SKM-1 (cell line): ENCODE results near the gene OGDH.
"Not testable (repeated sequence)": the region's sequence is repeated elsewhere in the genome, so short reads cannot be mapped to it uniquely, and the experiment has no call there.

Experiments
- DNase-seq: peaks from one replicate; lab custom pipeline; 2025; ENCODE audit not compliant: unreplicated experiment; lab: John Stamatoyannopoulos, UW

OGDH gene

GRCh38 chr7:44580945-44581878 is 25.2 kb upstream of the OGDH start:
- DNase-seq, result no peak

- DNase-seq, result peak; percentile 99
Observed at GRCh38 chr7:44581879-44582603, 24.4 kb upstream of the OGDH start, which contains the start of gene TMED4. Gene TMED4 (minus strand): TSS chr7:44582231. CDS start chr7:44582206, 25 bp downstream.

- DNase-seq, result no peak
Observed at GRCh38 chr7:44583146-44583865, 23.1 kb upstream of the OGDH start.

GRCh38 chr7:44587843-44588711 is 18.4 kb upstream of the OGDH start:
- DNase-seq, result peak; percentile 57

GRCh38 chr7:44590910-44591309 is 15.5 kb upstream of the OGDH start:
- DNase-seq, result no peak

GRCh38 chr7:44595934-44596635 is 10.3 kb upstream of the OGDH start:
- no peak for DNase-seq

GRCh38 chr7:44597181-44597580 is 9.2 kb upstream of the OGDH start:
- not testable (repeated sequence) for DNase-seq

- no peak for DNase-seq
Observed at GRCh38 chr7:44599222-44599621, 7.2 kb upstream of the OGDH start.

- no peak for DNase-seq
Observed at GRCh38 chr7:44602576-44602910, 3.9 kb upstream of the OGDH start.

GRCh38 chr7:44603193-44603592 is 3.2 kb upstream of the OGDH start:
- no peak for DNase-seq

- no peak for DNase-seq
Observed at GRCh38 chr7:44604941-44605340, 1.5 kb upstream of the OGDH start.

GRCh38 chr7:44607141-44608068 is 978 bp downstream of the OGDH start:
- no peak for DNase-seq

GRCh38 chr7:44608916-44609648 is 2.7 kb downstream of the OGDH start:
- DNase-seq, result no peak

- DNase-seq, result no peak
Observed at GRCh38 chr7:44609829-44610228, 3.4 kb downstream of the OGDH start.

- DNase-seq, result peak; percentile 50
Observed at GRCh38 chr7:44615149-44615611, 8.8 kb downstream of the OGDH start.

GRCh38 chr7:44615793-44616192 is 9.4 kb downstream of the OGDH start:
- no peak for DNase-seq

- no peak for DNase-seq
Observed at GRCh38 chr7:44616545-44616944, 10.1 kb downstream of the OGDH start.
